ENCODE results near the gene SLC36A2.
"Not testable (repeated sequence)": the region's sequence is repeated elsewhere in the genome, so short reads cannot be mapped to it uniquely, and the experiment has no call there.

Gene SLC36A2

GRCh38 chr5:151347369-151347768 is at the start of gene SLC36A2:
Gene SLC36A2, minus strand, starts transcription at chr5:151347559. Its CDS starts 99 bp downstream, at chr5:151347460.
- DNase-seq, result no peak

- no peak for DNase-seq
These were observed 41.6 kb upstream of the SLC36A2 start for GRCh38 chr5:151388960-151389359.

- DNase-seq, result no peak
These were observed 36.7 kb upstream of the SLC36A2 start for GRCh38 chr5:151384106-151384505.

GRCh38 chr5:151383011-151383410 is 35.7 kb upstream of the SLC36A2 start:
- DNase-seq, result peak; percentile 4

- DNase-seq, result no peak
These were observed 35.2 kb upstream of the SLC36A2 start for GRCh38 chr5:151382576-151382975.

GRCh38 chr5:151381899-151382298 is 34.5 kb upstream of the SLC36A2 start:
- no peak for DNase-seq

GRCh38 chr5:151378616-151379015 is 31.3 kb upstream of the SLC36A2 start:
- DNase-seq, result no peak

GRCh38 chr5:151374539-151374938 is 27.2 kb upstream of the SLC36A2 start:
- no peak for DNase-seq

- not testable (repeated sequence) for DNase-seq
These were observed 19.7 kb upstream of the SLC36A2 start for GRCh38 chr5:151367038-151367437.

- DNase-seq, result no peak
These were observed 16.3 kb upstream of the SLC36A2 start for GRCh38 chr5:151363673-151364072.

GRCh38 chr5:151362970-151363369 is 15.6 kb upstream of the SLC36A2 start:
- DNase-seq, result no peak

- no peak for DNase-seq
These were observed 12.0 kb upstream of the SLC36A2 start for GRCh38 chr5:151359391-151359790.

- DNase-seq, result no peak
These were observed 10.4 kb upstream of the SLC36A2 start for GRCh38 chr5:151357792-151358191.

GRCh38 chr5:151357097-151357496 is 9.7 kb upstream of the SLC36A2 start:
- DNase-seq, result no peak

- DNase-seq, result no peak
These were observed 4.3 kb upstream of the SLC36A2 start for GRCh38 chr5:151351671-151352070.

GRCh38 chr5:151348789-151349188 is 1.4 kb upstream of the SLC36A2 start:
- no peak for DNase-seq

GRCh38 chr5:151345808-151346478 is 1.4 kb downstream of the SLC36A2 start:
- no peak for DNase-seq

- DNase-seq, result no peak
These were observed 2.1 kb downstream of the SLC36A2 start for GRCh38 chr5:151345187-151345807.

GRCh38 chr5:151344088-151344487 is 3.3 kb downstream of the SLC36A2 start:
- DNase-seq, result no peak

GRCh38 chr5:151340004-151340403 is 7.4 kb downstream of the SLC36A2 start:
- no peak for DNase-seq

- no peak for DNase-seq
These were observed 8.6 kb downstream of the SLC36A2 start for GRCh38 chr5:151338734-151339133.

- no peak for DNase-seq
These were observed 14.5 kb downstream of the SLC36A2 start for GRCh38 chr5:151332857-151333256.

GRCh38 chr5:151328734-151329133 is 18.6 kb downstream of the SLC36A2 start:
- DNase-seq, result no peak

GRCh38 chr5:151327585-151327984 is 19.8 kb downstream of the SLC36A2 start:
- DNase-seq, result no peak

- DNase-seq, result no peak
These were observed 21.1 kb downstream of the SLC36A2 start for GRCh38 chr5:151326266-151326665.

Data from NCI-H510A treated with DMSO at 0.1 percent for 48 hours (cell line).